WERI-Rb-1 (cell line): ENCODE data around the gene NAA10.

Experiments
- DNase-seq: peaks from one replicate; pipeline ENCODE4 v3.0.0-alpha.2; 2020
- H3K27ac ChIP-seq: fragments of 250-450 bp; sonication (Bioruptor Pico); 2 replicates; pipeline ENCODE4 v1.5.1; 2020; ENCODE audit warnings: mild to moderate bottlenecking, moderate library complexity
- H3K27me3 ChIP-seq: fragments of 250-450 bp; sonication (Bioruptor Pico); 2 replicates; pipeline ENCODE4 v1.5.1; 2021; ENCODE audit warnings: mild to moderate bottlenecking, low read depth, moderate library complexity; ENCODE audit not compliant: insufficient read depth, severe bottlenecking
- H3K36me3 ChIP-seq: fragments of 250-450 bp; sonication (Bioruptor Pico); 2 replicates; pipeline ENCODE4 v1.5.1; 2020; ENCODE audit warnings: mild to moderate bottlenecking, moderate library complexity
- H3K4me3 ChIP-seq: 2 replicates; pipeline ENCODE4 v1.5.1; 2011; ENCODE audit warnings: low read depth, mild to moderate bottlenecking, control low read depth, low read length
- H3K9me3 ChIP-seq: fragments of 250-450 bp; sonication (Bioruptor Pico); 2 replicates; pipeline ENCODE4 v1.5.1; 2021; ENCODE audit warnings: mild to moderate bottlenecking, moderate library complexity; ENCODE audit not compliant: severe bottlenecking
- TF ChIP-seq, protein P1 (sequence below): IDR thresholded peaks from 2 replicates; pipeline ENCODE4 v1.5.1; 2011; ENCODE audit warnings: low read depth, mild to moderate bottlenecking, control low read depth, inconsistent platforms, low read length

The NAA10 gene

DNA sequence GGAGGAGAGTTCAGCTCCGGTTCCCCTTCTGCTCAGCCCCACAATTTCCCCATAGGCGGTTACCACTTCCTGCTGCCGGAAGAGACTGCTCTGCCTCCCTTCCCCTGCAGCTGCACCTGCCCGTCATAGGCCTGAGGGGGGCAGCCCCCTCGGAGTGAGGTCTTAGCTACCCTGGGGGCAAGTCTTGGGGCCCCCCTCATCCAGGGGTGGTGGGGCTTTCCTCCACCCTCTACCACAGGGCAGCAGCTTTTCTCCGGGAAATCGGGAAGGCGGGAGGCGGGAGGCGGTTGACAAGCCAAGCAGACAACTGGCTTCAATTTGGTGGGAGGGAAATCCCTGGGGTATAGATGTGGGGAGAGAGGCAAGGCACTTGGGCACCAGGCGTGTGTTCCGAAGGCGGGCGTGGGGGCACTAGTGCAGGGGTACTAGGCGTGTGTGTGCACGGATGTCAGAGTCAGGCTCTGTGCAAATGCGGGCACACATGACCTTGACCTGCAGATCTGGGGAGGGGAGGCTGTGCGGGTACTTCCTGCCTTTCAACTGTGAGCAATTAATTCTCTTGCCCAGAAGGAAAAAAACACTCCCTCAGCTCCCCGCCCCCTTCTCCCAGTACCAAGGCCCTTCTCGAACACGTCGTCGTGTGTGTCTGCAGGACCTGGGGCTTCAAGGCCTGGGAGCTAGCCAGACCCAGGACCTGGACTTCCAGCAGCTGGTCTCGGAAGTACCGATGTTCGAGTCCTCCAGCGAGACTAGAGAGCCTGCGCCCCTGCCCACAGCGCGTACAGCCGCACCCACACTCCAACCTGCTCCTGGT, 7.8 kb downstream of the NAA10 start:
- Histone ChIP-seq H3K27me3 (no peaks in the 10 kb centered on the region), H3K4me3 (peak overlapping the region; percentile 57), H3K36me3 (peaks cover 32% of the 10 kb centered on the region), H3K27ac (peak overlapping the region; percentile 96), H3K9me3 (no peaks in the 10 kb centered on the region)
- TF ChIP-seq, protein P1, sequence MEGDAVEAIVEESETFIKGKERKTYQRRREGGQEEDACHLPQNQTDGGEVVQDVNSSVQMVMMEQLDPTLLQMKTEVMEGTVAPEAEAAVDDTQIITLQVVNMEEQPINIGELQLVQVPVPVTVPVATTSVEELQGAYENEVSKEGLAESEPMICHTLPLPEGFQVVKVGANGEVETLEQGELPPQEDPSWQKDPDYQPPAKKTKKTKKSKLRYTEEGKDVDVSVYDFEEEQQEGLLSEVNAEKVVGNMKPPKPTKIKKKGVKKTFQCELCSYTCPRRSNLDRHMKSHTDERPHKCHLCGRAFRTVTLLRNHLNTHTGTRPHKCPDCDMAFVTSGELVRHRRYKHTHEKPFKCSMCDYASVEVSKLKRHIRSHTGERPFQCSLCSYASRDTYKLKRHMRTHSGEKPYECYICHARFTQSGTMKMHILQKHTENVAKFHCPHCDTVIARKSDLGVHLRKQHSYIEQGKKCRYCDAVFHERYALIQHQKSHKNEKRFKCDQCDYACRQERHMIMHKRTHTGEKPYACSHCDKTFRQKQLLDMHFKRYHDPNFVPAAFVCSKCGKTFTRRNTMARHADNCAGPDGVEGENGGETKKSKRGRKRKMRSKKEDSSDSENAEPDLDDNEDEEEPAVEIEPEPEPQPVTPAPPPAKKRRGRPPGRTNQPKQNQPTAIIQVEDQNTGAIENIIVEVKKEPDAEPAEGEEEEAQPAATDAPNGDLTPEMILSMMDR = no peak
- DNase-seq = peak; percentile 55

DNA sequence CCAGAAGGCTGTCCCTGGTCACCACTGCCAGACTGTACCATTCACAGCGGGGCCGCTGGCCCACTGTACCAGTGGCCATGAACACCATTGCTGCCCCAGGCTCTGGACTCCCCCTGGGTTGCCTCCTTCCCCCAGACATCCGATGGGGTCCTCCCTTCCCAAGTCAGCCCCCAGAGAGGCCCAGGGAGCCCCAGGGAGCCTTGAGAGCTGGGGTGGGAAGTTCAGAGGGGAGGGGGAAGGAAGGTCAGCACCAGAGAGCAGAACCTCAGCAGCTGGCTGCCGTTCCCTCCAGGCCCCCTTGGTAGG, 8.3 kb downstream of the NAA10 start:
- no peak for DNase-seq
- peaks cover 2% of the 10 kb centered on the region for H3K27me3 ChIP-seq
- TF ChIP-seq, protein P1 = no peak
- H3K27ac ChIP-seq = peak overlapping the region; percentile 96
- peaks cover 27% of the 10 kb centered on the region for H3K36me3 ChIP-seq
- no peak overlapping the region; the same call in 1 of the 2 replicates for H3K4me3 ChIP-seq
- no peaks in the 10 kb centered on the region for H3K9me3 ChIP-seq

DNA sequence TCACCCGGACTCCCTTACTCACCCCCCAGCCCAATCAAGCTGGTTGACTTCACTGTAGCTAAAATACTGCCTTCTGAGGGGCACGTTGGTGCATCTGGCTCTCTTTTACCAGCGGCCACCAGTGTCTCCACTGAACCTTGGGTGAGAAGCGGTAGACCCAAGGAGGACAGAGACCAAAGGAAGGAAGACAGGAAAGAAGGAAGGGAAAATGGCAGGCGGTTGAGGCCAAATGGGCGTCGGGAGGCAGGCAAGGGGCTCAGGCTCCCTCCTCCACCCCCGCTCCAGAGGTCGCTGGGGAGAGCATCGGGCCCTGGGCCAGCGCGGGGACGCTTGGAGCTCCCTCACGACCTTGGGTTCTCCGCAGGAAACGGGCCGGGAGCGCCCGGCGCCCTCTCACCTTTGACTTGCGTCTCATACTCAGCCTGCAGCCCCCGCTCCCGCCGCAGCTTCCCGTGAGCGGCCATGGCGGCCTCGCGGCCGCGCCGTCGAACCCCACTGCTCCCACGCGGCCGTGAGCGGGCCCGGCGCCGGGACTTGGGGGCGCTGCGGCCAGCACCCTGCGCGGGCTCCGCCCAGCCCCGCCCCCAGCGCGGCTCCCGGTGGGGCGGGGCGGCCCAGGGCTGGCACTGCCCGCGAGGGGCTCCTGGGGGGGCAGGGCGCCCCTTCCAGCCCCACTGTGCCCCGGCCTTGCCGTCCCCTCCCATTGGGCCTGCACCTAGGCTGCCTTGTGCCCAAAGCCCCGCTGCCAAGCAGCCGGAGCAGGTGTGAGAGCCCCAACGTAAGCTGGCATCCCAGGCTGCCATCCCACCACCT, 8.9 kb downstream of the NAA10 start, which contains the start of gene ARHGAP4:
TSS of gene ARHGAP4 (minus strand) at position 526 of the 813 bp plus-strand sequence. CDS start at position 464, 62 bp downstream.
- Histone ChIP-seq H3K36me3 (peaks cover 21% of the 10 kb centered on the region), H3K9me3 (no peaks in the 10 kb centered on the region), H3K27me3 (peaks cover 4% of the 10 kb centered on the region), H3K27ac (peak within 1 kb of the TSS; percentile 96), H3K4me3 (peak within 1 kb of the TSS; percentile 57)
- TF ChIP-seq, protein P1 = no peak
- DNase-seq = no peak

DNA sequence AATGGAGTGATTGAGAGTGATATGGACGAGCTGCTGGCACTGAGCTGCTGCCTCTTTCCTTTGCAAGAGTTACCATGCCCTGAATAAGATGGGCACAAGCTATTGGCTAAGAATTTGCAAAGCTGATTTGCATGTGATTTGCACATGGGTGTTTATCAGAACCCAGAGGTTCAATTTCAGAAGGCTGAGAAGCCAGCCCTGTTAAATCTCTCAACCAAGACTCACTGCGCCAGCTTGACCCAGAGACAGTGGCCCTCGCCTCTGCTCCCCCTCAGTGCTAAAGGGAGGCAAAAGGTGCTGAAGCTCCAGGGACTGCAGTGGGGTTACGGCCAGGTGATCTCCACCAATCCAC, 9.5 kb downstream of the NAA10 start:
- H3K4me3 ChIP-seq = no peak overlapping the region
- H3K27me3 ChIP-seq = peaks cover 6% of the 10 kb centered on the region
- H3K27ac ChIP-seq = no peak overlapping the region
- peaks cover 15% of the 10 kb centered on the region for H3K36me3 ChIP-seq
- DNase-seq = no peak
- TF ChIP-seq, protein P1 = no peak
- no peaks in the 10 kb centered on the region for H3K9me3 ChIP-seq

DNA sequence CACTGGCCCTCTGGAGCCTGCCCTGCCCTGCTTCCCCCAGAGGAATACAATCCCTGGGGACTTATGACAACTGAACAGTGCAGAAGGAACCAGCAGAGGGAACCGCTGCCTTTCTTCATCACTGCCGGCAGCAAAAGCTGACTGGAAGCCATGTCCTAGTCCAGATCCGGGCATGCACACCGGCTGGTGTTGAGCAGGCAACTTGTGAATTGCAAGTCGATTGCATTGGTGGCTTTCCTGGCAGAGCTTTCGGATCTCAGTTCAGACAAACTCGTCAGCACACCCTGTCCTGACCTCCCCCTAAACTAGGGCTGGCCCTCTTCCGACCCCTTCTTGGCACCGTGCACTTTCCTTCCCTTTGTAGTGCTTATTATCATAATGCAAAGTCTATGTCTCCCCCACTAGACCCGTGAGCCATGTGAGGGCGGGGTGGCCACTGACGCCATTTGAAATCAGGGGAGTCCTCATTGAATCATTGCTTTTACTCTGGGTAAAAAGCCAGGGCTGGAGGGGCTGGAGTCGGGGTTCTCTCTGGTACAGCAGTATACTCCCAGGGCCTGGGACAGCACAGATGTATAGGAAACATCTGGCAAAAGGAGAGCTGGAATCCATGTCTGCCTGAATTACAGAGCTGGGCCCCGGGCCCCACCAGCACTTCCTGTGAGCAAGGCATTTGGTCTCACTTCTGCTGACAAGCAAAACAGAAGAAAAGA, 10.5 kb downstream of the NAA10 start:
- Histone ChIP-seq H3K36me3 (peaks cover 5% of the 10 kb centered on the region), H3K27ac (no peak overlapping the region; the same call in 1 of the 2 replicates), H3K27me3 (peaks cover 9% of the 10 kb centered on the region), H3K9me3 (no peaks in the 10 kb centered on the region), H3K4me3 (no peak overlapping the region)
- TF ChIP-seq, protein P1 = peak; percentile 71
- peak; percentile 81 for DNase-seq
